ENCODE data around the gene EHMT1.

EHMT1 gene

GRCh38 chr9:137674976-137675320 is 56.1 kb downstream of the EHMT1 start:
- DNase-seq = no peak

- DNase-seq = no peak
Observed at GRCh38 chr9:137676998-137677397, 58.2 kb downstream of the EHMT1 start.

- DNase-seq = no peak
Observed at GRCh38 chr9:137678202-137678601, 59.4 kb downstream of the EHMT1 start.

GRCh38 chr9:137679249-137679648 is 60.4 kb downstream of the EHMT1 start:
- no peak for DNase-seq

- DNase-seq = no peak
Observed at GRCh38 chr9:137679695-137680305, 61.0 kb downstream of the EHMT1 start.

GRCh38 chr9:137680444-137681358 is 61.9 kb downstream of the EHMT1 start:
- no peak for DNase-seq

- no peak for DNase-seq
Observed at GRCh38 chr9:137682428-137683105, 63.8 kb downstream of the EHMT1 start.

- DNase-seq = no peak
Observed at GRCh38 chr9:137683262-137683864, 64.6 kb downstream of the EHMT1 start.

- DNase-seq = no peak
Observed at GRCh38 chr9:137685035-137685740, 66.4 kb downstream of the EHMT1 start.

- no peak for DNase-seq
Observed at GRCh38 chr9:137685741-137686420, 67.1 kb downstream of the EHMT1 start.

- no peak for DNase-seq
Observed at GRCh38 chr9:137688261-137688660, 69.5 kb downstream of the EHMT1 start.

- no peak for DNase-seq
Observed at GRCh38 chr9:137688725-137689124, 69.9 kb downstream of the EHMT1 start.

GRCh38 chr9:137689745-137690529 is 71.1 kb downstream of the EHMT1 start:
- no peak for DNase-seq

GRCh38 chr9:137690930-137691645 is 72.3 kb downstream of the EHMT1 start:
- no peak for DNase-seq

- no peak for DNase-seq
Observed at GRCh38 chr9:137691646-137692351, 73.0 kb downstream of the EHMT1 start.

GRCh38 chr9:137694236-137694959 is 75.6 kb downstream of the EHMT1 start:
- no peak for DNase-seq

GRCh38 chr9:137694962-137695875 is 76.4 kb downstream of the EHMT1 start:
- no peak for DNase-seq
